ENCODE results near the gene EPB41L4B. TPM values are rescaled to one million over a fixed set of nuclear protein-coding genes. Genes with fewer than 3 reads are reported as not detected.
A peak's percentile ranks its signal among the peaks of the same experiment; 100 is the strongest.

Gene EPB41L4B
- total RNA-seq, 1 donor from 2014 or later, result 3.7 TPM

GRCh38 chr9:109331353-109331752 is 10.5 kb upstream of the EPB41L4B start:
- Mint-ChIP-seq H3K4me3 (ENCODE audit: unreplicated experiment) (no peak overlapping the region), H3K4me1 (ENCODE audit: low read depth) (peaks cover 30% of the 10 kb centered on the region), H3K27ac (ENCODE audit: unreplicated experiment) (no peak overlapping the region), H3K27me3 (ENCODE audit: low read depth) (no peaks in the 10 kb centered on the region), H3K36me3 (ENCODE audit: low read depth) (no peaks in the 10 kb centered on the region), H3K9me3 (ENCODE audit: low read depth) (no peaks in the 10 kb centered on the region)
- DNase-seq (ENCODE audit: low spot score), result no peak
- TF ChIP-seq CTCF (IDR thresholded peaks at IDR 0.05), result no peak

- no peak for TF ChIP-seq CTCF (IDR thresholded peaks at IDR 0.05)
- Mint-ChIP-seq H3K4me1 (ENCODE audit: low read depth) (peaks cover 30% of the 10 kb centered on the region), H3K36me3 (ENCODE audit: low read depth) (no peaks in the 10 kb centered on the region), H3K27ac (ENCODE audit: unreplicated experiment) (peak overlapping the region; percentile 58), H3K27me3 (ENCODE audit: low read depth) (no peaks in the 10 kb centered on the region), H3K4me3 (ENCODE audit: unreplicated experiment) (no peak overlapping the region), H3K9me3 (ENCODE audit: low read depth) (no peaks in the 10 kb centered on the region)
- no peak for DNase-seq (ENCODE audit: low spot score)
These were observed 8.9 kb upstream of the EPB41L4B start for GRCh38 chr9:109329638-109330258.

- Mint-ChIP-seq H3K27me3 (ENCODE audit: low read depth) (no peaks in the 10 kb centered on the region), H3K9me3 (ENCODE audit: low read depth) (no peaks in the 10 kb centered on the region), H3K27ac (ENCODE audit: unreplicated experiment) (peak overlapping the region; percentile 58), H3K36me3 (ENCODE audit: low read depth) (no peaks in the 10 kb centered on the region), H3K4me1 (ENCODE audit: low read depth) (peaks cover 30% of the 10 kb centered on the region), H3K4me3 (ENCODE audit: unreplicated experiment) (no peak overlapping the region)
- TF ChIP-seq CTCF (IDR thresholded peaks at IDR 0.05), result no peak
- no peak for DNase-seq (ENCODE audit: low spot score)
These were observed 8.2 kb upstream of the EPB41L4B start for GRCh38 chr9:109328978-109329637.

GRCh38 chr9:109325089-109325488 is 4.2 kb upstream of the EPB41L4B start:
- TF ChIP-seq CTCF (IDR thresholded peaks at IDR 0.05), result no peak
- H3K27me3 Mint-ChIP-seq (ENCODE audit: low read depth), result no peaks in the 10 kb centered on the region
- H3K4me1 Mint-ChIP-seq (ENCODE audit: low read depth), result peaks cover 23% of the 10 kb centered on the region
- no peaks in the 10 kb centered on the region for H3K9me3 Mint-ChIP-seq (ENCODE audit: low read depth)
- H3K27ac Mint-ChIP-seq (ENCODE audit: unreplicated experiment), result no peak overlapping the region
- no peaks in the 10 kb centered on the region for H3K36me3 Mint-ChIP-seq (ENCODE audit: low read depth)
- H3K4me3 Mint-ChIP-seq (ENCODE audit: unreplicated experiment), result no peak overlapping the region
- DNase-seq (ENCODE audit: low spot score), result no peak

GRCh38 chr9:109323771-109324170 is 2.9 kb upstream of the EPB41L4B start:
- H3K27me3 Mint-ChIP-seq (ENCODE audit: low read depth), result no peaks in the 10 kb centered on the region
- peaks cover 19% of the 10 kb centered on the region for H3K4me1 Mint-ChIP-seq (ENCODE audit: low read depth)
- H3K9me3 Mint-ChIP-seq (ENCODE audit: low read depth), result no peaks in the 10 kb centered on the region
- no peak overlapping the region for H3K4me3 Mint-ChIP-seq (ENCODE audit: unreplicated experiment)
- no peak for TF ChIP-seq CTCF (IDR thresholded peaks at IDR 0.05)
- H3K27ac Mint-ChIP-seq (ENCODE audit: unreplicated experiment), result no peak overlapping the region
- DNase-seq (ENCODE audit: low spot score), result no peak
- H3K36me3 Mint-ChIP-seq (ENCODE audit: low read depth), result no peaks in the 10 kb centered on the region

Measured in chondrocyte (in vitro differentiated cells).